ENCODE data around the gene ZNF83.
"Not testable (repeated sequence)": the region's sequence is repeated elsewhere in the genome, so short reads cannot be mapped to it uniquely, and the experiment has no call there.

The ZNF83 gene

DNA sequence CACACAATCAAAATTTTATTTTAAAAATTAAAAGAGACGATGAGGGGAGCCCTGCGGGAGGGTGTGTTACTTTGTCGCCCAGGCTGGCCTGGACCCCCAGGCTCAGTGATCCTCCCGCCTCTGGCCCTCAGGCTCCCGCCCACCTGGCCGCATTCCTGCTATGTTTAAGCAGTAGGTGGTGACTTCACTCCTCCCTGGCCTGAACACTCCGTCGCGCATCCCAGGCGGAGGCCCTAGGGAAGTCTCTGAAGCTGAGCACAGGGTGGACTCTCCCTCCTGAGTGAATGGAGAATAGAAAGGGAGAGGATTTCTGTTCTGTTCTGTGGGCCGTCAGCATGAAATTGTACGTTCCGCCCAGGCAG, 68.5 kb downstream of the ZNF83 start:
- not testable (repeated sequence) for DNase-seq (ENCODE audit: low spot score)

DNA sequence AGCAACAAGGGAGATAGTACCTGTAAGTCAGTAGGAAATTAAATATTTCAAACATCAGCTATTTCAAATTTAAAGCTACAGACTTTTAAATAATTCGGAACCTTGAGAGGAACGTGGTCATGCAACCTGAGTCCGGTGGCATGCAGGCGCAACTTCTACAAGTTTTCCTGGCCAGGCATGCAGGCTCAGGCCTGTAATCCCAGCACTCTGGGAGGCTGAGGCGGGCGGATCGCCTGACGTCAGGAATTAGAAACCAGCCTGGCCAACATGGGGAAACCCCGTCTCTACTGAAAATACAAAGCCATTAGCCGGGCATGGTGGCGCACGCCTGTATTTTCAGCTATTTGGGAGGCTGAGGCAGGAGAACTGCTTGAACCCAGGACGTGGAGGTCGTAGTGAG, 70.2 kb downstream of the ZNF83 start:
- DNase-seq (ENCODE audit: low spot score) = no peak

DNA sequence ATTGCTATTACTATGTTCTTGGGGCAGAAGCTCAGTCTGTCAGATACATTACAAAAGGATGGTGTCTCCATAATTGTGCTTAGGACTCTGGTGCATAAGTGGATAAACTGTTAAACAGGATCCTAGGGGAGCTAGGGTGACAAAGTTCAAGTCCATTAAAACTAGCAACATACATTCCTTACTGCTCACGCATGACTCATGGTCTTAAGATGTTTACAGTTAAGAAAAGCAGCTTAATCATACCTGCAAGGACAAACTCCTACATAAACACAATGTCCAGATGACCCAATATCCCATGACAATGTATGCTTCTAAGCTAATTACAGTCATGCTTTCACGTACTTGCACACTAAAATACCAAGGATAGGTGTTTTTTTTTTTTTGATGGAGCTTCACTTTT, 71.6 kb downstream of the ZNF83 start:
- no peak for DNase-seq (ENCODE audit: low spot score)

DNA sequence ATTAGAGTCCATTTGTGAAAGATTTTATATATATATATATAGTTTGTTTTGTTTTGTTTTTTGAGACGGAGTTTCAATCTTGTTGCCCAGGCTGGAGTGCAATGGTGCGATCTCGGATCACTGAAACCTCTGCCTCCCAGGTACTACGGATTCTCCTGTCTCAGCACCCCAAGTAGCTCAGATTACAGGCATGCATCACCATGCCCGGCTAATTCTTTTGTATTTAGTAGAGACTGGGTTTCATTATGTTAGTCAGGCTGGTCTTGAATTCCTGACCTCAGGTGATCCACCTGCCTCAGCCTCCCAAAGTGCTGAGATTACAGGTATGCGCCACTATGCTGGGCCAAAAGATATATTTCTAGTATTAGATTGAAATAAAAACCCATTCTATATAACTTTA, 72.0 kb downstream of the ZNF83 start:
- DNase-seq (ENCODE audit: low spot score) = no peak

Measured in COLO829 (cell line).